OCI-LY1 (cell line): ENCODE measurements around the gene WWOX.

Source experiments
- H2AFZ ChIP-seq: fragments of 200-600 bp; sonication (generic), shearing (Covaris generic); 2 replicates; pipeline ENCODE4 v1.6.0; 2014; ENCODE audit warnings: antibody characterized with exemption, mild to moderate bottlenecking, low read length
- H3F3A ChIP-seq: fragments of 200-600 bp; sonication (generic), shearing (Covaris generic); 2 replicates; pipeline ENCODE4 v1.6.0; 2014; ENCODE audit warnings: mild to moderate bottlenecking, antibody characterized with exemption, low read length, moderate library complexity; ENCODE audit not compliant: insufficient read depth
- H3K27ac ChIP-seq: fragments of 200-600 bp; sonication (generic); 2 replicates; pipeline ENCODE4 v1.5.1; 2014; ENCODE audit warnings: low read length, mixed run types, mild to moderate bottlenecking, low read depth; ENCODE audit not compliant: poor library complexity, severe bottlenecking
- H3K27me3 ChIP-seq: fragments of 200-600 bp; sonication (generic); 2 replicates; pipeline ENCODE4 v1.6.0; 2014; ENCODE audit warnings: antibody characterized with exemption, mild to moderate bottlenecking, low read length, moderate library complexity; ENCODE audit not compliant: insufficient read depth
- H3K36me3 ChIP-seq: fragments of 200-600 bp; sonication (generic); 2 replicates; pipeline ENCODE4 v1.6.1; 2014; ENCODE audit warnings: mild to moderate bottlenecking, antibody characterized with exemption, low read length, moderate library complexity, mixed read lengths; ENCODE audit not compliant: insufficient read depth
- H3K4me1 ChIP-seq: fragments of 200-600 bp; sonication (generic); 2 replicates; pipeline ENCODE4 v1.5.1; 2014; ENCODE audit warnings: mild to moderate bottlenecking, low read length, moderate library complexity; ENCODE audit not compliant: insufficient read depth, severe bottlenecking
- H3K4me2 ChIP-seq: fragments of 200-600 bp; sonication (generic), shearing (Covaris generic); 2 replicates; pipeline ENCODE4 v1.6.1; 2014; ENCODE audit warnings: low read length
- H3K4me3 ChIP-seq: fragments of 200-600 bp; sonication (generic); 2 replicates; pipeline ENCODE4 v1.5.1; 2014; ENCODE audit warnings: low read length, low read depth, mild to moderate bottlenecking, mixed read lengths; ENCODE audit not compliant: poor library complexity, severe bottlenecking
- H3K79me2 ChIP-seq: fragments of 200-600 bp; shearing (Covaris generic); 2 replicates; pipeline ENCODE4 v1.6.1; 2016; ENCODE audit warnings: mixed run types, low read length, mixed read lengths; ENCODE audit not compliant: insufficient read depth
- H3K9ac ChIP-seq: fragments of 200-600 bp; sonication (generic), shearing (Covaris generic); 2 replicates; pipeline ENCODE4 v1.6.1; 2014; ENCODE audit warnings: mild to moderate bottlenecking, low read length, mixed read lengths
- H3K9me2 ChIP-seq: fragments of 200-600 bp; sonication (generic), shearing (Covaris generic); 2 replicates; pipeline ENCODE4 v1.6.1; 2014; ENCODE audit warnings: low read depth, mild to moderate bottlenecking, low read length, mixed read lengths
- H3K9me3 ChIP-seq: fragments of 200-600 bp; shearing (Covaris generic); 2 replicates; pipeline ENCODE4 v1.6.1; 2014; ENCODE audit warnings: low read length, mixed read lengths
- H4K20me1 ChIP-seq: fragments of 200-600 bp; sonication (generic), shearing (Covaris generic); 2 replicates; pipeline ENCODE4 v1.6.0; 2016; ENCODE audit warnings: mild to moderate bottlenecking, low read length; ENCODE audit not compliant: insufficient read depth
- CTCF ChIP-seq: fragments of 200-600 bp; sonication (generic), shearing (Covaris generic); IDR thresholded peaks from 2 replicates; pipeline ENCODE4 v1.5.1; 2017; ENCODE audit warnings: mild to moderate bottlenecking, antibody characterized with exemption, low read length, moderate library complexity, mixed read lengths
- EZH2 ChIP-seq: fragments of 200-600 bp; sonication (generic), shearing (Covaris generic); IDR thresholded peaks from 2 replicates; pipeline ENCODE4 v1.8.0; 2017; ENCODE audit warnings: borderline replicate concordance, mixed run types, mild to moderate bottlenecking, antibody characterized with exemption, low read length, moderate library complexity, mixed read lengths

Gene WWOX

GRCh38 chr16:79004309-79004708 lies 904.9 kb downstream of the WWOX start:
- Histone ChIP-seq H3K9ac (no peak overlapping the region), H3K9me3 (no peaks in the 10 kb centered on the region), H3K9me2 (no peaks in the 10 kb centered on the region), H3K27ac (no peak overlapping the region), H4K20me1 (no peaks in the 10 kb centered on the region), H3K4me1 (no peaks in the 10 kb centered on the region), H2AFZ (no peak overlapping the region), H3K27me3 (no peaks in the 10 kb centered on the region), H3K4me3 (no peak overlapping the region), H3K36me3 (no peaks in the 10 kb centered on the region), H3K79me2 (no peaks in the 10 kb centered on the region), H3F3A (no peaks in the 10 kb centered on the region), H3K4me2 (no peak overlapping the region)
- TF ChIP-seq CTCF (no peak), EZH2 (no peak)

GRCh38 chr16:79005096-79005495 lies 905.6 kb downstream of the WWOX start:
- Histone ChIP-seq H3K79me2 (no peaks in the 10 kb centered on the region), H2AFZ (no peak overlapping the region), H3K36me3 (no peaks in the 10 kb centered on the region), H3K9ac (no peak overlapping the region), H4K20me1 (no peaks in the 10 kb centered on the region), H3K27ac (no peak overlapping the region), H3F3A (no peaks in the 10 kb centered on the region), H3K4me3 (no peak overlapping the region), H3K4me1 (no peaks in the 10 kb centered on the region), H3K27me3 (no peaks in the 10 kb centered on the region), H3K9me3 (no peaks in the 10 kb centered on the region), H3K9me2 (no peaks in the 10 kb centered on the region), H3K4me2 (no peak overlapping the region)
- TF ChIP-seq CTCF, result no peak
- TF ChIP-seq EZH2, result no peak

GRCh38 chr16:79006206-79006605 lies 906.8 kb downstream of the WWOX start:
- no peaks in the 10 kb centered on the region for H3K79me2 ChIP-seq
- H4K20me1 ChIP-seq, result no peaks in the 10 kb centered on the region
- no peak overlapping the region for H2AFZ ChIP-seq
- H3F3A ChIP-seq, result no peaks in the 10 kb centered on the region
- H3K4me3 ChIP-seq, result no peak overlapping the region
- H3K4me2 ChIP-seq, result no peak overlapping the region
- no peaks in the 10 kb centered on the region for H3K9me2 ChIP-seq
- H3K9ac ChIP-seq, result no peak overlapping the region
- H3K27ac ChIP-seq, result no peak overlapping the region
- H3K36me3 ChIP-seq, result no peaks in the 10 kb centered on the region
- no peaks in the 10 kb centered on the region for H3K4me1 ChIP-seq
- H3K27me3 ChIP-seq, result no peaks in the 10 kb centered on the region
- H3K9me3 ChIP-seq, result no peaks in the 10 kb centered on the region
- no peak for TF ChIP-seq EZH2
- no peak for TF ChIP-seq CTCF
